Central memory CD4-positive, alpha-beta T cell (primary cell): ENCODE results near the gene PPFIBP1.
"Not testable (repeated sequence)": the region's sequence is repeated elsewhere in the genome, so short reads cannot be mapped to it uniquely, and the experiment has no call there.

Experiments
- DNase-seq: peaks from one replicate; pipeline ENCODE4 v3.0.0; 2022

PPFIBP1 gene

GRCh38 chr12:27544858-27545257, 20.9 kb downstream of the PPFIBP1 start:
- DNase-seq, result not testable (repeated sequence)

GRCh38 chr12:27545665-27546064, 21.7 kb downstream of the PPFIBP1 start:
- DNase-seq, result no peak

GRCh38 chr12:27547592-27547991, 23.6 kb downstream of the PPFIBP1 start:
- no peak for DNase-seq

- DNase-seq, result no peak
Observed at GRCh38 chr12:27548301-27549199, 24.5 kb downstream of the PPFIBP1 start.

GRCh38 chr12:27549236-27549800, 25.3 kb downstream of the PPFIBP1 start:
- no peak for DNase-seq

- DNase-seq, result no peak
Observed at GRCh38 chr12:27549801-27550652, 26.0 kb downstream of the PPFIBP1 start.

GRCh38 chr12:27550653-27550975, 26.6 kb downstream of the PPFIBP1 start:
- DNase-seq, result no peak

GRCh38 chr12:27551172-27551840, 27.3 kb downstream of the PPFIBP1 start:
- DNase-seq, result no peak

GRCh38 chr12:27552235-27552634, 28.2 kb downstream of the PPFIBP1 start:
- no peak for DNase-seq

- no peak for DNase-seq
Observed at GRCh38 chr12:27552886-27553560, 29.0 kb downstream of the PPFIBP1 start.

- no peak for DNase-seq
Observed at GRCh38 chr12:27553941-27554340, 29.9 kb downstream of the PPFIBP1 start.

GRCh38 chr12:27554421-27555186, 30.6 kb downstream of the PPFIBP1 start:
- DNase-seq, result no peak

- no peak for DNase-seq
Observed at GRCh38 chr12:27555361-27555760, 31.4 kb downstream of the PPFIBP1 start.

- DNase-seq, result no peak
Observed at GRCh38 chr12:27555925-27556778, 32.1 kb downstream of the PPFIBP1 start.

- DNase-seq, result no peak
Observed at GRCh38 chr12:27560126-27560525, 36.1 kb downstream of the PPFIBP1 start.

- no peak for DNase-seq
Observed at GRCh38 chr12:27561535-27562350, 37.7 kb downstream of the PPFIBP1 start.

- no peak for DNase-seq
Observed at GRCh38 chr12:27564612-27565213, 40.7 kb downstream of the PPFIBP1 start.

- no peak for DNase-seq
Observed at GRCh38 chr12:27566159-27566558, 42.2 kb downstream of the PPFIBP1 start.

- no peak for DNase-seq
Observed at GRCh38 chr12:27566626-27567025, 42.6 kb downstream of the PPFIBP1 start.
